H9 (cell line): ENCODE results near the gene CHD9. TPM values are rescaled to one million over a fixed set of nuclear protein-coding genes. Genes with fewer than 3 reads are reported as not detected.
"Not testable (repeated sequence)": the region's sequence is repeated elsewhere in the genome, so short reads cannot be mapped to it uniquely, and the experiment has no call there.

Source experiments
- DNase-seq: peaks from one replicate; pipeline ENCODE4 v3.0.0-alpha.2; 2017
- H2AFZ ChIP-seq: one replicate; pipeline ENCODE4 v1.6.1; 2013; ENCODE audit warnings: mild to moderate bottlenecking, low read length, control low read depth, moderate library complexity
- H2AK5ac ChIP-seq: 2 replicates; pipeline ENCODE4 v1.6.1; 2013; ENCODE audit warnings: low read length, control low read depth, mixed read lengths; ENCODE audit not compliant: insufficient read length
- H2BK120ac ChIP-seq: one replicate; pipeline ENCODE4 v1.6.1; 2013; ENCODE audit warnings: low read depth, mild to moderate bottlenecking, low read length, control low read depth, inconsistent platforms; ENCODE audit not compliant: poor library complexity, severe bottlenecking
- H2BK12ac ChIP-seq: 2 replicates; pipeline ENCODE4 v1.6.1; 2013; ENCODE audit warnings: low read length, control low read depth, mixed read lengths, low read depth; ENCODE audit not compliant: insufficient read length
- H2BK15ac ChIP-seq: 2 replicates; pipeline ENCODE4 v1.6.1; 2013; ENCODE audit warnings: low read depth, low read length, control low read depth
- H2BK20ac ChIP-seq: one replicate; pipeline ENCODE4 v1.6.1; 2013; ENCODE audit warnings: low read depth, mild to moderate bottlenecking, low read length, control low read depth, inconsistent platforms; ENCODE audit not compliant: poor library complexity, severe bottlenecking
- H2BK5ac ChIP-seq: 2 replicates; pipeline ENCODE4 v1.6.1; 2013; ENCODE audit warnings: low read length, control low read depth, mixed read lengths; ENCODE audit not compliant: insufficient read length
- H3K14ac ChIP-seq: 2 replicates; pipeline ENCODE4 v1.6.1; 2013; ENCODE audit warnings: low read length, control low read depth; ENCODE audit not compliant: insufficient read depth
- H3K18ac ChIP-seq: 2 replicates; pipeline ENCODE4 v1.6.1; 2013; ENCODE audit warnings: low read depth, mild to moderate bottlenecking, mixed read lengths, low read length, control low read depth; ENCODE audit not compliant: insufficient read length
- H3K23ac ChIP-seq: 2 replicates; pipeline ENCODE4 v1.6.1; 2013; ENCODE audit warnings: low read length, control low read depth, mixed read lengths, low read depth; ENCODE audit not compliant: insufficient read length
- H3K23me2 ChIP-seq: 2 replicates; pipeline ENCODE4 v1.6.1; 2013; ENCODE audit warnings: low read depth, mild to moderate bottlenecking, mixed read lengths, low read length, control low read depth; ENCODE audit not compliant: insufficient read length, poor library complexity, severe bottlenecking
- H3K27ac ChIP-seq: 2 replicates; pipeline ENCODE4 v1.5.1; 2013; ENCODE audit warnings: low read length, control low read depth, mixed read lengths, low read depth; ENCODE audit not compliant: insufficient read length
- H3K27me3 ChIP-seq: 2 replicates; pipeline ENCODE4 v1.6.1; 2013; ENCODE audit warnings: low read length, control low read depth, inconsistent platforms; ENCODE audit not compliant: insufficient read depth
- H3K4ac ChIP-seq: 2 replicates; pipeline ENCODE4 v1.6.1; 2013; ENCODE audit warnings: low read depth, mild to moderate bottlenecking, control low read depth, inconsistent platforms, low read length, moderate library complexity
- H3K4me1 ChIP-seq: 2 replicates; pipeline ENCODE4 v1.6.1; 2013; ENCODE audit warnings: low read length, control low read depth, inconsistent platforms; ENCODE audit not compliant: insufficient read depth
- H3K4me2 ChIP-seq: 2 replicates; pipeline ENCODE4 v1.6.1; 2013; ENCODE audit warnings: low read length, control low read depth, mixed read lengths; ENCODE audit not compliant: insufficient read length, insufficient read depth
- H3K56ac ChIP-seq: 2 replicates; pipeline ENCODE4 v1.6.1; 2013; ENCODE audit warnings: low read depth, mild to moderate bottlenecking, mixed read lengths, low read length, control low read depth; ENCODE audit not compliant: insufficient read length
- H3K79me1 ChIP-seq: 2 replicates; pipeline ENCODE4 v1.6.1; 2013; ENCODE audit warnings: low read depth, mild to moderate bottlenecking, moderate library complexity, low read length, control low read depth, inconsistent platforms; ENCODE audit not compliant: insufficient read depth, poor library complexity, severe bottlenecking
- H3K79me2 ChIP-seq: 2 replicates; pipeline ENCODE4 v1.6.1; 2013; ENCODE audit warnings: low read length, control low read depth, inconsistent platforms; ENCODE audit not compliant: insufficient read depth
- H3K9ac ChIP-seq: 2 replicates; pipeline ENCODE4 v1.6.1; 2013; ENCODE audit warnings: low read length, control low read depth, mixed read lengths; ENCODE audit not compliant: insufficient read length; ENCODE audit errors: extremely low read depth
- H3K9me3 ChIP-seq: one replicate; pipeline ENCODE4 v1.6.1; 2013; ENCODE audit warnings: low read depth, low read length, inconsistent platforms; ENCODE audit not compliant: control insufficient read depth
- H3T11ph ChIP-seq: one replicate; pipeline ENCODE4 v1.6.1; 2013; ENCODE audit warnings: mild to moderate bottlenecking, low read length, control low read depth, inconsistent platforms
- H4K20me1 ChIP-seq: one replicate; pipeline ENCODE4 v1.6.1; 2013; ENCODE audit not compliant: control insufficient read depth, insufficient read length, insufficient read depth
- H4K5ac ChIP-seq: 2 replicates; pipeline ENCODE4 v1.6.1; 2013; ENCODE audit warnings: low read depth, mild to moderate bottlenecking, mixed read lengths, low read length, control low read depth; ENCODE audit not compliant: insufficient read length
- H4K8ac ChIP-seq: replicated peaks from 2 replicates; pipeline ENCODE4 v1.6.1; 2013; ENCODE audit warnings: low read length, control low read depth, mixed read lengths, low read depth; ENCODE audit not compliant: insufficient read length
- H4K91ac ChIP-seq: 2 replicates; pipeline ENCODE4 v1.6.1; 2013; ENCODE audit warnings: low read depth, mild to moderate bottlenecking, moderate library complexity, mixed read lengths, low read length, control low read depth; ENCODE audit not compliant: insufficient read length
- H3K27ac Mint-ChIP-seq, 3 experiments: 2 replicates in 2 of 3; 3 replicates in 1 of 3; pipeline ENCODE4 v1.8.0; 2020 to 2021; ENCODE audit warnings: mixed read lengths in 3 of 3, mild to moderate bottlenecking in 1 of 3, moderate library complexity in 1 of 3
- H3K27me3 Mint-ChIP-seq: 2 replicates; pipeline ENCODE4 v1.8.0; 2021; ENCODE audit warnings: low read depth, mild to moderate bottlenecking, moderate library complexity, mixed read lengths
- H3K36me3 Mint-ChIP-seq, 3 experiments: 2 replicates in 2 of 3; 3 replicates in 1 of 3; pipeline ENCODE4 v1.8.0; 2020 to 2021; ENCODE audit warnings: low read depth in 3 of 3, mixed read lengths in 3 of 3; ENCODE audit not compliant: insufficient read depth in 1 of 3
- H3K4me1 Mint-ChIP-seq, 2 experiments: 2 replicates each; pipeline ENCODE4 v1.8.0; 2020; ENCODE audit warnings: mixed read lengths in 2 of 2
- H3K4me3 Mint-ChIP-seq, 2 experiments: 2 replicates in 1 of 2; 3 replicates in 1 of 2; pipeline ENCODE4 v1.8.0; 2020 to 2021; ENCODE audit warnings: mild to moderate bottlenecking in 2 of 2, mixed read lengths in 2 of 2, moderate library complexity in 1 of 2
- H3K9me3 Mint-ChIP-seq, 2 experiments: 2 replicates in 1 of 2; 3 replicates in 1 of 2; pipeline ENCODE4 v1.8.0; 2020; ENCODE audit warnings: mild to moderate bottlenecking in 2 of 2, mixed read lengths in 2 of 2, moderate library complexity in 1 of 2
- WGBS: extraction: QIAGEN DNeasy Blood & Tissue Kit; methylation state at CpG from one replicate; pipeline ENCODE4 v1.1.7; 2013; ENCODE audit warnings: missing lambda C conversion rate, low lambda C conversion rate, mixed read lengths; ENCODE audit not compliant: insufficient read length; ENCODE audit errors: extremely low coverage; 5-methylcytosine and 5-hydroxymethylcytosine counted together
- total RNA-seq: library from RNA; stranded (reverse); gene quantifications from 2 replicates; pipeline ENCODE4 v1.2.1, GENCODE V29; 2021
- TF ChIP-seq, protein P1 (sequence below): fragments of 200-600 bp; sonication (generic); conservative IDR thresholded peaks from 3 replicates; pipeline ENCODE4 v1.8.0; 2021; ENCODE audit warnings: antibody characterized with exemption, mild to moderate bottlenecking

CHD9 gene
- total RNA-seq, 1 experiment from 2014 or later = 46.2 TPM

DNA sequence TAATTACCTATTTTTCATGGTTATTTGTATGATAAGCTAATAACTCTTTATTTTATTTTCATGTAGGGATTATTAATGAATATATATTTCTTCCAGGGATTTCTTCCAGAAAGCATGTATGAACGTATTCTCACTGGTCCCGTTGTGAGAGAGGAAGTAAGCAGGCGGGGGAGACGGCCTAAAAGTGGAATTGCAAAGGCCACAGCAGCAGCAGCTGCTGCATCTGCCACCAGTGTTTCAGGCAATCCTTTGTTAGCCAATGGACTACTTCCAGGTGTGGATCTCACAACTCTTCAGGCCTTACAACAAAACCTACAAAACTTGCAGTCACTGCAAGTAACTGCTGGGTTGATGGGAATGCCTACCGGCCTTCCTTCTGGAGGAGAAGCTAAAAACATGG, 269.1 kb downstream of the CHD9 start:
- Histone ChIP-seq H2AFZ (no peak overlapping the region), H3K23ac (no peak overlapping the region), H3T11ph (no peak overlapping the region), H4K8ac (no peak overlapping the region), H3K23me2 (no peaks in the 10 kb centered on the region), H3K14ac (no peak overlapping the region), H3K79me1 (no peaks in the 10 kb centered on the region), H3K4me1 (no peaks in the 10 kb centered on the region), H3K27me3 (no peaks in the 10 kb centered on the region), H3K4ac (no peak overlapping the region), H2BK120ac (no peak overlapping the region), H3K9me3 (no peaks in the 10 kb centered on the region), H2BK20ac (no peak overlapping the region), H2BK5ac (no peak overlapping the region), H2BK15ac (no peak overlapping the region), H3K9ac (no peak overlapping the region), H4K5ac (no peak overlapping the region), H3K79me2 (no peaks in the 10 kb centered on the region), H3K18ac (no peak overlapping the region), H3K4me2 (no peak overlapping the region), H3K27ac (no peak overlapping the region), H2BK12ac (no peak overlapping the region), H4K20me1 (no peaks in the 10 kb centered on the region), H3K56ac (no peak overlapping the region), H4K91ac (no peak overlapping the region), H2AK5ac (no peak overlapping the region)
- Mint-ChIP-seq H3K36me3 (peaks cover 14 to 39% (median 38%) of the 10 kb centered on the region in 3 experiments; a peak in 6 of 7 replicates), H3K27ac (peak overlapping the region in 2 of 3 experiments; percentile 15 to 40; a peak in 2 of 7 replicates), H3K4me1 (no peaks in the 10 kb centered on the region), H3K4me3 (no peak overlapping the region), H3K9me3 (no peaks in the 10 kb centered on the region; a peak in 1 of 5 replicates), H3K27me3 (no peaks in the 10 kb centered on the region)
- TF ChIP-seq, protein P1, sequence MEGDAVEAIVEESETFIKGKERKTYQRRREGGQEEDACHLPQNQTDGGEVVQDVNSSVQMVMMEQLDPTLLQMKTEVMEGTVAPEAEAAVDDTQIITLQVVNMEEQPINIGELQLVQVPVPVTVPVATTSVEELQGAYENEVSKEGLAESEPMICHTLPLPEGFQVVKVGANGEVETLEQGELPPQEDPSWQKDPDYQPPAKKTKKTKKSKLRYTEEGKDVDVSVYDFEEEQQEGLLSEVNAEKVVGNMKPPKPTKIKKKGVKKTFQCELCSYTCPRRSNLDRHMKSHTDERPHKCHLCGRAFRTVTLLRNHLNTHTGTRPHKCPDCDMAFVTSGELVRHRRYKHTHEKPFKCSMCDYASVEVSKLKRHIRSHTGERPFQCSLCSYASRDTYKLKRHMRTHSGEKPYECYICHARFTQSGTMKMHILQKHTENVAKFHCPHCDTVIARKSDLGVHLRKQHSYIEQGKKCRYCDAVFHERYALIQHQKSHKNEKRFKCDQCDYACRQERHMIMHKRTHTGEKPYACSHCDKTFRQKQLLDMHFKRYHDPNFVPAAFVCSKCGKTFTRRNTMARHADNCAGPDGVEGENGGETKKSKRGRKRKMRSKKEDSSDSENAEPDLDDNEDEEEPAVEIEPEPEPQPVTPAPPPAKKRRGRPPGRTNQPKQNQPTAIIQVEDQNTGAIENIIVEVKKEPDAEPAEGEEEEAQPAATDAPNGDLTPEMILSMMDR = no peak
- DNase-seq = no peak
- WGBS = no CpG with 5 or more reads among the region's 5 CpGs

DNA sequence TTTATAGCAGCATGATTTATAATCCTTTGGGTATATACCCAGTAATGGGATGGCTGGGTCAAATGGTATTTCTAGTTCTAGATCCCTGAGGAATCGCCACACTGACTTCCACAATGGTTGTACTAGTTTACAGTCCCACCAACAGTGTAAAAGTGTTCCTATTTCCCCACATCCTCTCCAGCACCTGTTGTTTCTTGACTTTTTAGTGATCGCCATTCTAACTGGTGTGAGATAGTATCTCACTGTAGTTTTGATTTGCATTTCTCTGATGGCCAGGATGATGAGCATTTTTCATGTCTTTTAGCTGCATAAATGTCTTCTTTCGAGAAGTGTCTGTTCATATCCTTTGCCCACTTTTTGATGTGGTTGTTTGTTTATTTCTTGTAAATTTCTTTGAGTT, 276.2 kb downstream of the CHD9 start:
- H3K36me3 Mint-ChIP-seq, H4K8ac ChIP-seq, H3K27me3 Mint-ChIP-seq, H3K79me1 ChIP-seq, H2BK12ac ChIP-seq, H2BK5ac ChIP-seq, H3K27ac Mint-ChIP-seq, H2BK120ac ChIP-seq, H3K4me3 Mint-ChIP-seq, H3K14ac ChIP-seq, H4K91ac ChIP-seq, H2AFZ ChIP-seq, H3K9me3 Mint-ChIP-seq, DNase-seq, H3K18ac ChIP-seq, H3T11ph ChIP-seq, H3K56ac ChIP-seq, H4K20me1 ChIP-seq, H3K79me2 ChIP-seq, H3K4me1 Mint-ChIP-seq, H3K23ac ChIP-seq, H3K4me2 ChIP-seq, H2AK5ac ChIP-seq, H3K9me3 ChIP-seq, H3K4ac ChIP-seq, H2BK15ac ChIP-seq, H3K23me2 ChIP-seq, H4K5ac ChIP-seq, H3K27ac ChIP-seq, H3K4me1 ChIP-seq, H3K9ac ChIP-seq, H3K27me3 ChIP-seq, H2BK20ac ChIP-seq: not testable (repeated sequence)
- no CpG with 5 or more reads among the region's 3 CpGs for WGBS
